K562 (cell line): ENCODE results near the gene SCN4A. TPM values are rescaled to one million over a fixed set of nuclear protein-coding genes. Genes with fewer than 3 reads are reported as not detected.

ENCODE experiments used
- AFF1 ChIP-seq, 2 experiments: fragments of 450-650 bp; IDR thresholded peaks; 2 replicates each; pipeline ENCODE4 v1.6.1; 2018; ENCODE audit warnings: mild to moderate bottlenecking in 2 of 2, low read depth in 1 of 2; ENCODE audit not compliant: partially characterized antibody in 2 of 2
- BCOR ChIP-seq: fragments of 450-650 bp; IDR thresholded peaks from 2 replicates; pipeline ENCODE4 v1.6.1; 2016
- CSDE1 ChIP-seq, 2 experiments: fragments of 450-650 bp; IDR thresholded peaks; 2 replicates each; pipeline ENCODE4 v1.6.1; 2016; ENCODE audit warnings: mild to moderate bottlenecking in 1 of 2
- DIDO1 ChIP-seq: fragments of 450-650 bp; IDR thresholded peaks from 2 replicates; pipeline ENCODE4 v1.6.1; 2016; ENCODE audit warnings: low read depth, missing biosample characterization, missing genetic modification characterization
- GATAD2A ChIP-seq: fragments of 450-650 bp; IDR thresholded peaks from 2 replicates; pipeline ENCODE4 v1.6.1; 2017
- GTF2F1 ChIP-seq: IDR thresholded peaks from 2 replicates; pipeline ENCODE4 v1.6.1; 2011; ENCODE audit warnings: low read depth, low read length, improper control_type of control experiment
- KDM1A ChIP-seq, 2 experiments: fragments of 450-650 bp; IDR thresholded peaks; 2 replicates each; pipeline ENCODE4 v1.6.1; 2016; ENCODE audit warnings: mild to moderate bottlenecking in 2 of 2
- KLF13 ChIP-seq: fragments of 450-650 bp; IDR thresholded peaks from 2 replicates; pipeline ENCODE4 v1.6.1; 2016; ENCODE audit warnings: missing genetic modification characterization, low read depth, mild to moderate bottlenecking, missing compliant biosample characterization, moderate library complexity, borderline replicate concordance
- TCFL5 ChIP-seq: fragments of 250-450 bp; sonication (Bioruptor Pico); conservative IDR thresholded peaks from 2 replicates; pipeline ENCODE4 v1.6.1; 2021; ENCODE audit warnings: mild to moderate bottlenecking, moderate library complexity, matching md5 sums
- ZNF121 ChIP-seq: sonication (generic); formaldehyde crosslinking; conservative IDR thresholded peaks from 2 replicates; pipeline ENCODE4 v1.8.0; 2022; ENCODE audit warnings: missing genetic modification reagents
- ZNF3 ChIP-seq: fragments of 250-450 bp; sonication (Bioruptor Pico); IDR thresholded peaks from 2 replicates; pipeline ENCODE4 v1.5.0; 2021; ENCODE audit warnings: mild to moderate bottlenecking, moderate library complexity
- ZNF431 ChIP-seq: sonication (generic); formaldehyde crosslinking; IDR thresholded peaks from 2 replicates; pipeline ENCODE4 v1.8.0; 2022; ENCODE audit warnings: mild to moderate bottlenecking, missing genetic modification reagents
- ZNF583 ChIP-seq: fragments of 250-450 bp; sonication (Bioruptor Pico); IDR thresholded peaks from 2 replicates; pipeline ENCODE4 v1.4.0; 2020
- ZNF717 ChIP-seq: fragments of 250-450 bp; sonication (Bioruptor Pico); IDR thresholded peaks from 2 replicates; pipeline ENCODE4 v1.5.0; 2021
- polyA plus RNA-seq, 8 experiments: library from polyadenylated mRNA; depleted of rRNA in 4 of 8; stranded (reverse) in 5 of 8; unstranded in 3 of 8; fragments of >200 nt; fragmentation: Nextera tagmentation in 2 of 8; fragmentation: Illumina TruSeq in 1 of 8; extraction: Ambion mirVana in 2 of 8; extraction: Trizol in 1 of 8; gene quantifications; 2 replicates each; pipeline versions ENCODE4 v1.2.1 to v1.2.3, GENCODE V29; 2011 to 2014; ENCODE audit warnings: inconsistent platforms in 1 of 8, missing spikeins in 1 of 8
- total RNA-seq, 7 experiments: library from RNA; depleted of rRNA in 6 of 7; stranded (reverse); fragments of >200 nt in 6 of 7; fragmentation: Illumina TruSeq in 2 of 7; extraction: Trizol in 2 of 7; gene quantifications; 2 replicates each; pipeline versions ENCODE4 v1.2.1 to v1.2.3, GENCODE V29; 2011 to 2021; ENCODE audit warnings: low replicate concordance in 1 of 7
- TF ChIP-seq, protein P1 (sequence below), 2 experiments: fragments of 450-650 bp in 1 of 2; sonication (generic) in 1 of 2; formaldehyde crosslinking in 1 of 2; IDR thresholded peaks in 1 of 2; conservative IDR thresholded peaks in 1 of 2; 2 replicates each; pipeline versions ENCODE4 v1.6.1 to v1.8.1; 2016 to 2023; ENCODE audit warnings: mild to moderate bottlenecking in 2 of 2, moderate library complexity in 2 of 2, inconsistent platforms in 1 of 2, missing genetic modification reagents in 1 of 2
- TF ChIP-seq, protein P2 (sequence below), 2 experiments: fragments of 450-650 bp; conservative IDR thresholded peaks; 2 replicates each; pipeline ENCODE4 v1.6.1; 2017; ENCODE audit warnings: mild to moderate bottlenecking in 2 of 2, moderate library complexity in 2 of 2
- TF ChIP-seq, protein P3 (sequence below), 2 experiments: fragments of 450-650 bp; IDR thresholded peaks; 2 replicates each; pipeline ENCODE4 v1.6.1; 2016
- TF ChIP-seq, protein P4 (sequence below): sonication (generic); formaldehyde crosslinking; IDR thresholded peaks from 2 replicates; pipeline ENCODE4 v1.8.0; 2022; ENCODE audit warnings: mild to moderate bottlenecking, missing genetic modification reagents

The SCN4A gene
- total and polyA plus RNA-seq, 9 of the 15 experiments (the other 6 are each of a cell fraction or from before 2014, with no cell fraction given), result 0.29 to 2.6 (median 1.4) TPM

- TF ChIP-seq, protein P1, sequence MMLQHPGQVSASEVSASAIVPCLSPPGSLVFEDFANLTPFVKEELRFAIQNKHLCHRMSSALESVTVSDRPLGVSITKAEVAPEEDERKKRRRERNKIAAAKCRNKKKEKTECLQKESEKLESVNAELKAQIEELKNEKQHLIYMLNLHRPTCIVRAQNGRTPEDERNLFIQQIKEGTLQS (IDR thresholded peaks at IDR 0.05), result peak; percentile 79
- TF ChIP-seq, protein P1 (CRISPR knock-in tag; conservative IDR thresholded peaks at IDR 0.05), result no peak
- TF ChIP-seq ZNF717 (no peak), CSDE1 (IDR thresholded peaks at IDR 0.05) (no peak), ZNF3 (CRISPR knock-in tag) (no peak), KDM1A (IDR thresholded peaks at IDR 0.05) (peak in 1 of 2 experiments; percentile 99; a peak in 2 of 4 replicates), GTF2F1 (no peak), AFF1 (IDR thresholded peaks at IDR 0.05; ENCODE audit: low read depth in 1 of 2, partially characterized antibody in 2 of 2) (peak in 1 of 2 experiments; percentile 71), ZNF121 (CRISPR knock-in tag) (no peak), DIDO1 (no peak), TCFL5 (CRISPR knock-in tag) (no peak), ZNF583 (CRISPR knock-in tag) (no peak), BCOR (peak; percentile 63), GATAD2A (no peak), ZNF431 (CRISPR knock-in tag) (no peak), KLF13 (tag) (no peak)
- TF ChIP-seq, protein P2, sequence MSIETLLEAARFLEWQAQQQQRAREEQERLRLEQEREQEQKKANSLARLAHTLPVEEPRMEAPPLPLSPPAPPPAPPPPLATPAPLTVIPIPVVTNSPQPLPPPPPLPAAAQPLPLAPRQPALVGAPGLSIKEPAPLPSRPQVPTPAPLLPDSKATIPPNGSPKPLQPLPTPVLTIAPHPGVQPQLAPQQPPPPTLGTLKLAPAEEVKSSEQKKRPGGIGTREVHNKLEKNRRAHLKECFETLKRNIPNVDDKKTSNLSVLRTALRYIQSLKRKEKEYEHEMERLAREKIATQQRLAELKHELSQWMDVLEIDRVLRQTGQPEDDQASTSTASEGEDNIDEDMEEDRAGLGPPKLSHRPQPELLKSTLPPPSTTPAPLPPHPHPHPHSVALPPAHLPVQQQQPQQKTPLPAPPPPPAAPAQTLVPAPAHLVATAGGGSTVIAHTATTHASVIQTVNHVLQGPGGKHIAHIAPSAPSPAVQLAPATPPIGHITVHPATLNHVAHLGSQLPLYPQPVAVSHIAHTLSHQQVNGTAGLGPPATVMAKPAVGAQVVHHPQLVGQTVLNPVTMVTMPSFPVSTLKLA (conservative IDR thresholded peaks at IDR 0.05), result no peak
- TF ChIP-seq, protein P3, sequence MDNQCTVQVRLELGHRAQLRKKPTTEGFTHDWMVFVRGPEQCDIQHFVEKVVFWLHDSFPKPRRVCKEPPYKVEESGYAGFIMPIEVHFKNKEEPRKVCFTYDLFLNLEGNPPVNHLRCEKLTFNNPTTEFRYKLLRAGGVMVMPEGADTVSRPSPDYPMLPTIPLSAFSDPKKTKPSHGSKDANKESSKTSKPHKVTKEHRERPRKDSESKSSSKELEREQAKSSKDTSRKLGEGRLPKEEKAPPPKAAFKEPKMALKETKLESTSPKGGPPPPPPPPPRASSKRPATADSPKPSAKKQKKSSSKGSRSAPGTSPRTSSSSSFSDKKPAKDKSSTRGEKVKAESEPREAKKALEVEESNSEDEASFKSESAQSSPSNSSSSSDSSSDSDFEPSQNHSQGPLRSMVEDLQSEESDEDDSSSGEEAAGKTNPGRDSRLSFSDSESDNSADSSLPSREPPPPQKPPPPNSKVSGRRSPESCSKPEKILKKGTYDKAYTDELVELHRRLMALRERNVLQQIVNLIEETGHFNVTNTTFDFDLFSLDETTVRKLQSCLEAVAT (IDR thresholded peaks at IDR 0.05), result peak in 1 of 2 experiments; percentile 14; a peak in 1 of 4 replicates
- TF ChIP-seq, protein P4, sequence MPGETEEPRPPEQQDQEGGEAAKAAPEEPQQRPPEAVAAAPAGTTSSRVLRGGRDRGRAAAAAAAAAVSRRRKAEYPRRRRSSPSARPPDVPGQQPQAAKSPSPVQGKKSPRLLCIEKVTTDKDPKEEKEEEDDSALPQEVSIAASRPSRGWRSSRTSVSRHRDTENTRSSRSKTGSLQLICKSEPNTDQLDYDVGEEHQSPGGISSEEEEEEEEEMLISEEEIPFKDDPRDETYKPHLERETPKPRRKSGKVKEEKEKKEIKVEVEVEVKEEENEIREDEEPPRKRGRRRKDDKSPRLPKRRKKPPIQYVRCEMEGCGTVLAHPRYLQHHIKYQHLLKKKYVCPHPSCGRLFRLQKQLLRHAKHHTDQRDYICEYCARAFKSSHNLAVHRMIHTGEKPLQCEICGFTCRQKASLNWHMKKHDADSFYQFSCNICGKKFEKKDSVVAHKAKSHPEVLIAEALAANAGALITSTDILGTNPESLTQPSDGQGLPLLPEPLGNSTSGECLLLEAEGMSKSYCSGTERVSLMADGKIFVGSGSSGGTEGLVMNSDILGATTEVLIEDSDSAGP (CRISPR knock-in tag), result peak; percentile 69; the same call in 1 of the 2 replicates
Observed at GRCh38 chr17:63999680-64000531, 27.2 kb upstream of the SCN4A start (continued).
